ENCODE results near the gene SARNP.
"Not testable (repeated sequence)": the region's sequence is repeated elsewhere in the genome, so short reads cannot be mapped to it uniquely, and the experiment has no call there.

SARNP gene

DNA sequence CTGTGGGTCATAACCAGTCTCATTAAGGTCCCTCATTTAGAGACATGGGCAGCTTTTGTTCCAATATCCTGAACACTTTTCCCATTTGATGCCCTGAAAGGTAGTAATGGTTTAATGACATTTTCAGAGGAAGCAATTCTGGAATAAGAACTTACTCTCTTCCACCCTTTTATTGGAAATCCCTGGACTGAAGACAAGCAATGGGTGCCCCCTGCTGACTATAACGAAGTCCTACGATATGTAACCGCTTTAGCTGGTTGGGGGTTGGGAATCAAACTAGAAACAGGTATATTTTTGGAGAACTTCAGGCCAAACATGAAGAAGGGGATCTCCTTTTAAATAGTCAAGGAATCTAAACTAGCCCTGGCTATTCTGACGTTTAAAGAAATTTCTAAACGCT lies 20.5 kb downstream of the SARNP start:
- no peak for DNase-seq (ENCODE audit: low read depth in 2 of 2)

DNA sequence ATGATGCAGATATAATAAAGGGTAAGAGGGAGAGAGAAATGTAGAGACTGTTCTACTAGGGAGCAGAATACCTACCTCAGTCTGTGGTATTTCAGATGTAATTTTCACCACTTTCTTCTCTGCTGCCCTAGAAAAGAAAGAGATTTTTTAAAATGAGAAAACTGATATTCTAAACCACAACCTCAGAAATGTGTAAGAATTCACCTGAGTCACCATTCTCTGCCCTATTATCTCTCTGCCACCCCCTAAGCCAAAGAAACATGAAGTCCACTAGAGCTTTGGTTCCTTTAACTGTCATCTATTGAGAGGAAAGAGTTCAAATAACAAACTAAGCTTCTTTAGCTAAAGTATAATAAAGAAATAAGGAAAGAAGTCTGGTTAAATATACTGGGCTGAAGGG lies 21.6 kb downstream of the SARNP start:
- DNase-seq (ENCODE audit: low read depth in 2 of 2) = no peak

DNA sequence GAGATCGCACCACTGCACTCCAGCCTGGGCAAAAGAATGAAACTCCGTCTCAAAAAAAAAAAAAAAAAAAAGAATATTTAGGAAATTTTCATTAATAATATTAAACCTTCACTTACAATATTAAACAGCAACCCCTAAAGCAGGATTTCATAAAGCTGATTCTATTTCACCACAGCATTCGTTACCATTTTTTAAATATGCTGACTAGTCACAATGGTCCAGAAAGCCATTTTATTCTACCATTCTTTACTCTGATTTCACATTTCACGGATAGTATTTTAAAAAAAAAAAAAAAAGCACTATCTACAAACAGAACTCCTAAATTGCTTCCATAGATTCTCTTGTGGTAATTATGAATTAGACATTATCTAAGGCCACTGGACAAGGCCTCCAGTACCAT lies 27.6 kb downstream of the SARNP start:
- DNase-seq (ENCODE audit: low read depth in 2 of 2) = no peak

DNA sequence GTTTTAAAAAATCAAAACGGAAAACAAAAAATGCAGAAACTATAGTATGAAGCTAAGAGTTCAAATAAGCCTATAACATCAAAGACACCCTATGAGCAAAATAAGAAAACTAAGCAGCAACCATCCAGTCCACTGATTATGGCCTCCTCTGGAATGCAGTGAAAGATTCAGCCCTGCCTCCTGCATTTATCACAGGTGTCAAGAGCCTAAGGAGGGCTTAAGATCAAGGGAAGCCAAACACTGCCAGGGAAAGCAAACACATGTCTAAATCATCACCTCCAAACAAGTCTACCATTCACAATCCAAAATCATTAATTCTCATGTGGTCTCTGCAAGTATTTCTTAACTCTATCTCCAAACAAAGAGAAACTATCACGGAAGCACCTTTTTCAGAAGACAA lies 28.4 kb downstream of the SARNP start:
- no peak for DNase-seq (ENCODE audit: low read depth in 2 of 2)

DNA sequence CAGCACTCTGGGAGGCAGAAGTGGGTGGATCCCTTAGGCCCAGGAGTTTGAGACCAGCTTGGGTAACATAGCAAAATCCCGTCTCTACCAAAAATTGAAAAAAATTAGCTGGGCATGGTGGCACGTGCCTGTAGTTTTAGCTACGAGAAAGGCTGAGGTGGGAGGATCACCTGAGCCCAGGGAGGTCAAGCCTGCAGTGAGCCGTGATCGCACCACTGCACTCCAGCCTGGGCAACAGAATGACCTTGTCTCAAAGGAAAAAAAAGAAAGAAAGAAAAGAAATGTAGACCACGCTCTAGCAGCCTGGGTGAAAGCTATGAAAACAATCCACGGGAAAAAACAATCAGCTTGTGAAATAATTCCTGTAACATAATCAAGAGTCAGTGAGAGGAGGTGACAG lies 29.0 kb downstream of the SARNP start:
- DNase-seq (ENCODE audit: low read depth in 2 of 2) = no peak

DNA sequence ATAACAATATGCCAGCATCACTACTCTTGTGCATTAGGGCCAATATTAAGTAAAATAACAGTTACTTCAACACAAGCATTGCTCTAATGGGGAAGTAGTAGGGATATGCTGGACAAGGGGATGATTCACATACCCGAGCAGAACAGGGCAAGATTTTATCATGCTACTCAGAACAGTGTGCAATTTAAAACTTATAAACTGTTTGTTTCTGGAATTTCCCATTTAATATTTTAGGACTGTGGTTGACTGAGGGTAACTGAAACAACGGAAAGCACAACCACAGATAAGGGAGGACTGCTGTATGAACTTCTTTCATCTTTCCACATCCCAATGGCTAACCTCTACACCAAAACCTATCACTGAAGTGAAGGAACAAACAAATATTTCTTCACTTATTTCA lies 36.8 kb downstream of the SARNP start:
- DNase-seq (ENCODE audit: low read depth in 2 of 2) = no peak

DNA sequence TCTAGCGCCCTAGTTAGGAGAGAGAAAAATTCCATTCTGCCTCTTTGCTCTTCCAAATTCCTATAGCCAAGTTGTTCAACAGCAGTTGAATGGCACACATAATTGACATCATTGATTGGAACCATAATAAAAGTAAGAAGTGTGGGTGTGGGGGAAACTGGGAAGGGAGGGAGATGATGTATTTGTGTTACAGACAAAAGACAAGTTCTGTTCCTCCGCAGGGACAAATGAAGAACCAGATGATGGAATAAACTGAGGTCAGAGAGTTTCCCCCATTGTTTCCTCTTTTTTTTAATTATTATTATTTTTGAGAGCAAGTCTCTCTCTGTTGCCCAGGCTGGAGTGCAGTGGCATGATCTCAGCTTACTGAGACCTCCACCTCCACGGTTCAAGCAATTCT lies 39.7 kb downstream of the SARNP start:
- DNase-seq (ENCODE audit: low read depth in 2 of 2) = no peak

DNA sequence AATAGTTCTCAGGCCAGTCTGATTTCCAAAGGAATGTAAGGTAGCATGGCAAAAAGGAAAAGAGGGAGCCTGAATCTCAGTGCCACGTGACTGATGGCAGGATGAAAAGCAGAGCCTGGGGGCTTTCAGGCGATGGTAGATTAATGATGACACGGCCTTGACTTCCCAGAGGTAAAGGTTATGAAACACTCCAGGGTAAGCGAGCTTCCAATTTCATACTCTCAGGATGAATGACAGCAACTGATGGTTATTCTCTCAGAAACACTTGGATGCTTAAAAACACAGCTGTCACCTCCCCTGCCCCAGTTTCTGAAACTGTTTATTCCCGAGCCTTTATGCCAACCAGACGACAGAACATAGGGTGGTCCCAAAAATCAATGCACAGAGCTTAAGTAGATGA lies 45.8 kb downstream of the SARNP start:
- no peak for DNase-seq (ENCODE audit: low read depth in 2 of 2)

DNA sequence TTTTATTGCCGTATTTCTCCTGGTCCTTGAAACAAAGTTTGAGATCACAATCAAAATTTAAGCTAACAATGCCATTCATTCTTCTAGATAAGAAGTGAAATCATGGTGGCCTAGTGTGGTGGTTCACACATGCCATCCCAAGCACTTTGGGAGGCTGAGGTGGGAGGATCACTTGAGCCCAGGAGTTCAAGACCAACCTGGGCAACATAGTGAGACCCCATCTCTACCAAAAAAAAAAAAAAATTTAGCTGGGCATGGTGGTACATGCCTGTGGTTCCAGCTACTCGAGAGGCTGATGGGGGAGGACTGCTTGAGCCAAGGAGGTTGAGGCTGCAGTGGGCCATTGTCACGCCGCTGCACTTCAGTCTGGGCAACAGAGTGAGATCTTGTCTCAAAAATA lies 50.4 kb downstream of the SARNP start:
- no peak for DNase-seq (ENCODE audit: low read depth in 2 of 2)

DNA sequence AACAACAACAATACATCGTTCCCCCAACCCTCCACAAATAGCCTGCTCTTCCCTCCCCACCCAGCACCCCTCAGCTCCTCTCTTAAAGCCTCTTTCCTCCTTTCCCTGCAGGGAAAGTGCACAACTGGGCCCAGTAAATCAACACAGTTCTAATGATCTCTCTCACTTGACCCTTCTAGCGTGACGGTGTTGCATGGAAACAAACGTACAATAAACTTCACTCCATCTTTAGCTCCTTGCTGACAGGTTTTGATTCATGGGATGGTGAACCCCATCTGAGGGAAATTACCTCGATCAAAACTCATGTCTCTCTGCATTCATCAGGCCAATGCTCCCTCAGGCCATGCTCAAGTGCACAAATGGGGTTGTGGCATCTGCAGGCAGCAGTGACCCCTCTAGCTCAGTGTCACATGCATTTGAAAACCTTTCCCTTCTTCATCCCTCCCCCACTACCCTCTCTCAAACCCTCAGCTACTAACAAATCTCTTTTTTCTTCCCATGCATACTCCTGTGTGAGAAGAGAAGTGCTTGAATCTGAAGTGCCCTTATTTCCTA lies 51.7 kb downstream of the SARNP start:
- no peak for DNase-seq (ENCODE audit: low read depth in 2 of 2)

DNA sequence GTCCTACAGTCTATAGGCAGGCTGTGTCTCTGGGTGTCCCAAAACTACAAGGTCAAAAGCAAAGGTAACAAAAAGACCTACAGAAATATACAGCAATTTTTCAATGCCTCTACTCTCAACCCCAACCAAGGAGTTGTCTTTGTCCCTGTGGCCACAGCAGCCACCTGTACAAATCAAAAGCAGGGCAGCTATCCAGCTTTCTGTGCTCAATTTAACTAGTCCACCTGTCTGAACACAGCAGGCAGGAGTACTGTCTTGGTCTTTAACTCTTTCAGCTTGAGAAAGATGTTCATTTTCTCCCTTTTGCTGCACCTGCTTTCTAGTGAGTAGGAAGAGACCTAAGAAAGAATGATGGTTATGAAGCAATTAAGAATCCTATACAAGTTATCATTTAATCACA lies 54.9 kb downstream of the SARNP start:
- DNase-seq (ENCODE audit: low read depth in 2 of 2) = no peak

DNA sequence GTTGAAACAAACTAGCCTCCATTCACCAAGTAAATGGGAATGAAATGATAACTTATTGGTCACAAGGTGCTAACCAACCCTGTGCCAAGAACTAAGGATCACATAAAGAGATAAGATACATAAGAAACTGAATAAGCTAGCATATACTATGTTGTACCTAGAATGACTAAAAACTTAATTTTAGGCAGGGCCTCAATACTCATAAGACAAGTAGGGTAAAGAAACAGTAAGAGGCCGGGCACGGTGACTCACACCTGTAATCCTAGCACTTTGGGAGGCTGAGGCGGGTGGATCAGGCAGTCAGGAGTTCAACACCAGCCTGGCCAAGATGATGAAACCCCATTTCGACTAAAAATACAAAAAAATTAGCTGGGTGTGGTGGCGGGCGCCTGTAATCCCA lies 56.9 kb downstream of the SARNP start:
- no peak for DNase-seq (ENCODE audit: low read depth in 2 of 2)

DNA sequence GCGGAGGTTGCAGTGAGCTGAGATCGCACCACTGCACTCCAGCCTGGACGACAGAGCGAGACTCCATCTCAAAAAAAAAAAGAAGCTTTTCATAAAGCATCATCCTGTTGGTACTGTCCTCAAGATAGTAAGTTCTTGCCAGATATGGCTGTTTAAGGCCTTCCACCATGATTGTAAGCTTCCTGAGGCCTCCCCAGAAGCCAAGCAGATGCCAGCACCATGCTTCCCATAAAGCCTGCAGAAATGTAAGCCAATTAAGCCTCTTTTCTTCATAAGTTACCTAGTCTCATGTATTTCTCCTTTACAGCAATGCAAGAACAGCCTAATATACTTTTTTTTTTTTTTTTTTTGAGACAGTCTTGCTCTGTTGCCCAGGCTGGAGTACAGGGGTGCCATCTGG lies 58.9 kb downstream of the SARNP start:
- not testable (repeated sequence) for DNase-seq (ENCODE audit: low read depth in 2 of 2)

DNA sequence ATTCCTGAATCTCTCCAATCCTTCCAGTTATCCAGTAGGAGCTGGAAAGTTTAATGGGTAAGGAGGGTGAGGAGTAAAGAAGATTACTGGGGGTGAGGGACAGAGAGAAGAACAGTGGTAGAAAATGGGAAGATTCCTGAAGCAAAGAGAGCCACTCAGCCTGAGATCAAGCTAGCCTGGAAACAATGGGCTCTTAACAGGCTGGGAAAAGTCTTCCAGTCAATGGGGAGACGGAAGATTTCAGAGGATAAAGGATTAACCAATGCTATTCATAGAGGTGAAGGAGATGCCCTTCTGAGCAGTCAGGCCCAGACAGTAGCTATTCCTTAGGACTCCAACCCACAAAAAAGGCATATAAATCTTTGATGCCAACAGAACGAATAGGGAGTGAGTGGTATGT lies 59.8 kb downstream of the SARNP start:
- no peak for DNase-seq (ENCODE audit: low read depth in 2 of 2)

DNA sequence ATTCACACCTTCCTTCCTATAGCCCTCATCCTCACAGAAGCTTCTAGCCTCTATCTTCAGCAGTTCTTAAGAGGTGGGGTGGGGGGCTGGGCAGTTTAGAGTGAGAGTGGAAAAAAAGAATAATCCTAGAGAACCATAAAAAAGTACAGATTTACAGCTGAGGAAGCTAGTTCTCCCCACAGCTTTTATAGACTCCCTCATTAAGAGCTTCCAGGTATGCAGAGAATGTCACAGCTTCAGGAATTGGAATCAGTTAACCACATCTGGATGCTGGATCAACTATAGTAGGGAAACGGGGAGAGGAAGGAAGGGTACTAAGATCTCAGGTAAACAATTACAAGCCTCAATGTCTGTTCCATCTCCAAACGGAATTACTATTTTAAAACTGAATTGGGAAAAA lies 62.3 kb downstream of the SARNP start:
- no peak for DNase-seq (ENCODE audit: low read depth in 2 of 2)

DNA sequence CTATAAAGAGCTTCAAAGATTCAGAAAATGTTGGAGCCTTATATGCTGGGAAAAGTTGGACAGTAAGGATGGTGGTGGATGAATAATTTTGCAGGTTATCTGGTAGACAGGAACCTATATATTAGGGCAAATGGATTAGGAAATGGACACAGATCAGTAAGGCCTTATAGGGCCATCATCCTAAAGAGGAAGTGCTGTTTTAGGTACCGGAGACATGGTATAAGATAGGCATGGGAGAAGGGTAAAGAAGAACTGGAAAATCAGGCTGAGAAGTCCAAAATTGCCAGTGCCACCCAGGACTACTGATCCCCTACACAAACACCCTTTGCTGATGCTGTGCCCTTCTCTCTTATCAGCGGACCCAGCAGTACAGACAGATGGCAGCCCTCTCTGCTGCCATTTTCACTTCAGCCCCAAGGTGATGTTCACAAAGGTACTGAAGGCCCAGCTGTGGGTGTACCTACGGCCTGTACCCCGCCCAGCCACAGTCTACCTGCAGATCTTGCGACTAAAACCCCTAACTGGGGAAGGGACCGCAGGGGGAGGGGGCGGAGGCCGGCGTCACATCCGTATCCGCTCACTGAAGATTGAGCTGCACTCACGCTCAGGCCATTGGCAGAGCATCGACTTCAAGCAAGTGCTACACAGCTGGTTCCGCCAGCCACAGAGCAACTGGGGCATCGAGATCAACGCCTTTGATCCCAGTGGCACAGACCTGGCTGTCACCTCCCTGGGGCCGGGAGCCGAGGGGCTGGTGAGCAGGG lies 69.1 kb downstream of the SARNP start:
- no peak for DNase-seq (ENCODE audit: low read depth in 2 of 2)

DNA sequence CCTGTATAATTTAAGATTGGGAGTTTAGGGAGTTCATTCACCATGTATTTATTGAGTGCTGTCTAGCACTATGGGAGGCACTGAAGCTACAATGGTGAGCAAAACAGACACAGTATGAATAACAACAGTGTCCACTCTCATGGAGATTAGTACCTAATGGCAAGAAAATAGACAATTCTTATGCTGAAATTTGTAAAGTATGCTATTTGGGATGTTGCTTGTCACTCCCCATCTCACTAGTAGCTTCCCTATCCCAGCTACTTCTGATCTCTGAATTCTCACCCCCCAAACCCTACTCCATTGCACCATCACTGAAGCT lies 70.7 kb downstream of the SARNP start:
- no peak for DNase-seq (ENCODE audit: low read depth in 2 of 2)

DNA sequence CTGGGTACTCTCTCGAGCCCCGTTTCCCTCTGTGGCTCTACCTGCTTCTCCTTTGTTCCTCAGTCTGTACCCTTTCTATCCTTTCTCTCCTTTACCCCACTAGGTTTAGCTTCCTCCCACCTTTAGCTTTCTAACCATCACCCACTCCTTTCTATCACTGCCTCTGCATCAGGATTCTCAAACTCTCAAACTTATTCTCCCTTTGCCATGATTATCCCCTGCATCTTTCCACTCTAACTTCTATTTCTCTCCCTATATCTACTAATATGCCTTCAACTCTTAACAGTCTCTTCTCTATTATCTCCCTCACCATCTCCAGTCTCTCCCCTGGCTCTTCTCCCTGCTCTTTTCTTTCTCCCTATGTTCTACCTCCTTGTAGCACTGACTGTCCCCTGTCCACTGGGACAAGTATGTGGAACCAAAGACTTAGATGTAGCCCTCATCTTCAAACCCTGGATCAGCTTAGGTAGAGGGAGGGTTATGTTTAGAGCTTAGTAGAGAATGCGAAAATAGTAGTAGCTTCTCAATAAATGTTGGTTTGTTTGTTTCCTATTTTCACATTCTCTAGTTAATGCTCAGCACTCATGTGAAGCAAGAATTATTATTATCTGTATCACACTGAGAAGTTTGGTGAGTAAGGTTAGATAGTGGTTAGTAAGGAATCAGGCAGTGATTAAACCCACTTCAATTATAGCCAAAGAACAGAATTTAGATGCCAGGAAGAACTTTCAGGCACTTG lies 71.2 kb downstream of the SARNP start:
- no peak for DNase-seq (ENCODE audit: low read depth in 2 of 2)

DNA sequence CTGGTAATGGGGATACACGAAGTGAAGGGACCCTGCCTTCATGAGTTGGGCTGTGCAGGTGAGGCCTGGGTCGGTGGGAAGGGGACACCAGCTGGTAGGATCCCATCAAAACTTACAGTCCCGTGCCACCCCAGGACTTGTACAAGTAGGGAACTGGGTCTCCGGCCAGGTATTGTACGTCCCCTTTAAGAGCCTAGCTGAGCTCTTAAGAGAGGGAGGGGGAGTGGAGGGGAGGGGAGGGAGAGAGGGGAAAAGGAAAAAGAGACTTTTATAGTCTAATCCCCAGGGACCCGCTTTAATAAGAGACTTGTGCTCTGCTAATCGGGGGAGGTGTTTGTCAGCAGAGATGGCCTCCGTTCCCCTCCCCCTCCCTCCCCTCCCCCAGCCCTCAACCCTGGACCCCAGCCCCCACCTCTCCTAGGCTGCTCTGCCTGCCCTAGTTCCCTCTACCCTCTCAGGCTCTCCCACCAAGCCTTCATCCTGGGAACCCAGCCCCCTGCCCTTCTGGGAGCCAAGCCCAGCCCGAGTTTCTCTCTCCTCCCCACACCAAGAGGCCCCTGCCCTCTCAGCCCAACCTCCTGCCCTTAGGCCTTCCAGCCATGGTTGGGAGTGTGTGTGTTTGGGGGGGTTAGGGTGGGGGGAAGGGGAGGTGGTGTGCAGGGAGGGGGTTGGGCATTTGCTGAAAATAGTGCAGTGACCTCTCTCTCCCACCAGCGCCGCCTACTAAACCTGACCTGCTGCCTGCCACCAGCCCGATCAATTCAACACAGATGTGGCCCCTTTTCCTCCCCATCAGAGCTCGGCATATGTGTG lies 72.0 kb downstream of the SARNP start:
- DNase-seq (ENCODE audit: low read depth in 2 of 2) = no peak

DNA sequence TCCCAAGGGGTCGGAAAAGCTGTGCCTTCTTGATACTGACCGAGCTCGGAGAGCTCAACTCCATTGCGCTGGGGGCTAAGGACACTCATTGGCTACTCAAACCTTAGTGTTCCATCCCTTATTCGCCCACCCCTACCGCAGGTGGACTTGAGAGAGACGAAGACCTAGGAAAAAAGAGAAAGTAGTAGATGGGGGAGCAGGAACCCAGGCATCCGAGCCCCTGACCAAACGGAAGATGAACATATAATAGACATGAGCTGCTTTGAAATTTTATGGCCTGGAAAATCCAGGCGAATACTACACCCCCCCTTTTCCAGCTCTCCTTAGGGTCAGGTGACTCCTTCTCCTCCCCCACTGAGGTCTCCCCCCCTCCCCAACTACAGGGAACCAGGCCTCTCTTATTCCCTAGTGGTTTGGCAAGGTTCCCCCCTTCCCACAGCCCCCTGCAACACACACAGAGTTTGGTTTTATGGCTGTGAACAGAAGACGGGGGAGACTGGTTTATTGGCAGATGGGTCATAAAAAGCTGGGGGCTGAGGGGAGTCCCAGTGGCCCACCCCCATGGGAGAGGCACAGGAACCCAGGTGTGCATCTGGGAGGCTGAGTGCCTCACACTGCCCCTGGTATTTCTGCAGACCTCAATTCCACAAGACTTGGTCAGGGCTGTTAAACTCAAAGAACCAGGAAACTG lies 73.0 kb downstream of the SARNP start:
- no peak for DNase-seq (ENCODE audit: low read depth in 2 of 2)

DNA sequence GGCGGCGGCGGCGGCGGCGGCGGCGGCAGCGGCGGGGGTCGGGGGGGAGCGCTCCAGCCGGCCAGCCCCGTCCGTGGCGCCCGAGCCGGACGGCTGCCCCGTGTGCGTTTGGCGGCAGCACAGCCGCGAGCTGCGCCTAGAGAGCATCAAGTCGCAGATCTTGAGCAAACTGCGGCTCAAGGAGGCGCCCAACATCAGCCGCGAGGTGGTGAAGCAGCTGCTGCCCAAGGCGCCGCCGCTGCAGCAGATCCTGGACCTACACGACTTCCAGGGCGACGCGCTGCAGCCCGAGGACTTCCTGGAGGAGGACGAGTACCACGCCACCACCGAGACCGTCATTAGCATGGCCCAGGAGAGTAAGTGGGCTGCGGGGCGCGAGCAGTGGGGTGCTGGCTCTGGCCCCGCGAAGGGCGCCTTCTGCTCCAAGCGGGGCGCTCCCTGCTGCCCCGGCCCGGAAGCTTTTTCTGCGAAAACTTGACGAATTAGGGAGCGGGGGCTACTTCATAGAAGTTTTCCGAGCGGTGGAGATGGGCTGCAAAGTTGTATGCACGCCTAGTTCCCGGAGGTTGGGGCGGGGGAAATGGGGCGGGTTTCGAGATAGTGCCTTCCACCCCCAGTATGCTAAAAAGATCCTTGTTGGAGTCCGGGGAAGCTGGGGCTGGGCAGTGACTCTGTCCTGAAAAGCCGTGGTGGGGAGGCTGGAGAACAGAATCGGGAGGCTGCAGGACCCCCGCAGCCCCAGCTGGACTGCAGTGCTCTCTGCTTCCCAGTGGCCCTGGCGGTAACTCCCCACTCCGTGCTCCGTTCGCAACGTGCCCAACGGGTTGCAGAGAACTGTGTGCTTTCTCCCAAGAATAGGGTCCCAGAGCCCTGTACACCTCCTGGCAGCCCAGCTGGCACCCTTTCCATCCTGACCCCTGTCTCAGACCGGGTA lies 73.9 kb downstream of the SARNP start:
- DNase-seq (ENCODE audit: low read depth in 2 of 2) = no peak

Data from stimulated activated CD8-positive, alpha-beta memory T cell treated with anti-CD3 and anti-CD28 coated beads, Interleukin-7, amount 100 ng/mL, for 1 hour (primary cell).